ENCODE results near the gene ACTC1.

Gene ACTC1

GRCh38 chr15:34768530-34768929 is 26.8 kb downstream of the ACTC1 start:
- no peak for DNase-seq (ENCODE audit: low read depth, low spot score)
- no peak overlapping the region for H3K27ac ChIP-seq

DNA sequence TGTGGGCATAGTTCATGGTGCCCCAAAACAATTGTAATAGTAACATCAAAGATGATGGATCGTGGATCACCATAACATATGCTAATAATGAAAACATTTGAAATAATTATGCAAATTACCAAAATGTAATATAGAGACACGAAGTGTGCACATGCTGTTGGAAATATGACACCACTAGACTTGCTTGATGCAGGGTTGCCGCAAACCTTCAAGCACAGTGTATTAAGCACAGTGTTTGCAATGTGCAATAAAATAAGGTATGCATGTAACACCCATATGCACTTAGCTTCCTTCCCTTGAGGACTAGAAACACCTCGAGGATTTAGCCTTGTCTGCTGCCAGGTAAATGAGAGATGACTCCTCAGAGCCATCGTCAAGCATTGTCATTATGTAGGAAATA is 29.6 kb downstream of the ACTC1 start:
- DNase-seq (ENCODE audit: low read depth, low spot score): no peak
- H3K27ac ChIP-seq: no peak overlapping the region

DNA sequence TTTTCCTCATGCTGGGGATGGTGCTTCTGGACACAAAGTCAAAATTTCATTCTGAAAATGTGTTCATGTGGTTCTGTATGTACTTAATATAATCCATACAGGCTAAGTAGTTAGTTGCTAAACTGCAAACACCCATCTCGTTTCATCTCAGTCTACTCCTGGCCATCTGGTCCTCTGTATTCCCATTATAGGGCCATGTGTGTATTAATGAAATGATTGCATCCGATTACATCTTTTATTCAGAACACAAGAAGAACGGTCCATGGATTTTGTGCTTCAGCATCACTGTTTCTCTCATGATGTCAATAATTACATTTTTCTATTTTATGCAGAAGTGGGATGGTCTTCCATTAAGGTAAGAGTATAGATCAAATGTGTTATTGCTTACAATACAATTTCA is 34.4 kb downstream of the ACTC1 start:
- no peak for DNase-seq (ENCODE audit: low read depth, low spot score)
- no peak overlapping the region for H3K27ac ChIP-seq

DNA sequence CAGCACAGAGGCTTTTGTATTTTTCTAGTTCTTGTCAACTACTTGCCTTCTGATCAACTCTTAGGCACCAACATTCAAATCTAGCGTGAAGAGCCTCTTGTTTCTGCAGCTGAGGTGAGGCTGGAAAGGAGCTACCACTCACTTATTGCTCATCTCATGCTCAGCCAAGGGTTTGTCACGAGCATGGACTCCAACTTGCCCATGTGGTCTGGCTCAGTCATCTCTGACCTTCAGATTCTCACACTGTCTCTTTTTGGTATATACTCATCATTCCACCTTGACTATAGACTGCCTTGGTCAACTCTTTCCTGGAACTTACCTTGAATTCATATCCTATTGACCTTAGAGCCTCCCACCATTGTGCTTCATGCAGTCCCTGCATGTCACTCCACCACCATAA is 35.4 kb downstream of the ACTC1 start:
- H3K27ac ChIP-seq: no peak overlapping the region
- DNase-seq (ENCODE audit: low read depth, low spot score): no peak

DNA sequence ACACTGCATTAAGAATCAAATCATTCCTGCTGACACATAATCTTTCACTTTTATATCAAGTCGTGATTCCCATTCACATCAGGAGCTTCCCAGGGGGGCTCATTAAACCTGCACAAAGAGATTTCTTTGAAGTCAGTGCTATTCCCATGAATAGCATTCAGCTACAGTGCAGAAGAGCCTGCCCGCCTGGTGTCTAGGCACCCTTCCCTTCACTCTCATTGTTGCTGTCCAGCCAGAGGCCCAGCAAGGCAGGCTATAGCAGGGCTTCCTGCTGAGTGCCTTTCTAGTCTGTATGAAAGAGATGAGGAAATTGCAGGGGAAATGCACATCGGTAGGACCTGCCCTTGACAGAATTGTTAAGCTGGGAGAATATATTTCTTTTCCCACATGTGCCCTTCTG is 36.0 kb downstream of the ACTC1 start:
- no peak overlapping the region for H3K27ac ChIP-seq
- no peak for DNase-seq (ENCODE audit: low read depth, low spot score)

GRCh38 chr15:34757262-34757661 is 38.1 kb downstream of the ACTC1 start:
- DNase-seq (ENCODE audit: low read depth, low spot score): no peak
- no peak overlapping the region for H3K27ac ChIP-seq

DNA sequence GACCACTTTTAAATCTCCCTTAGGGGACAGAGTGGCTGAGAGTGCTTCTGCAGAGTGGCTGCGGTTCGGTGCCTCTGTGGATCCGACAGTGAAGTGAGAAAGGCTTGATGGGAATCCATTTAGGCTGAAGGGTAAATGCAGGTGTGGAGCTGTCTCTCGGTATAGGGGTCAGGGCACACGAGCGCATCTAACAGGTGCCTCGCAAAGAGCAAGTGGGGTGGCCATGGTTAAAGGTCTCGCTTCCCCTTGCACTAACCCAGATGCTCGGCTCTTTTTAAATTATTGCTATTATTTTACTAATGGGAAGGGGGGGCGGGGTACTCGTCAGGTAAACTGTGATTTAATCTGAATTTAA is 40.0 kb downstream of the ACTC1 start:
- DNase-seq (ENCODE audit: low read depth, low spot score): no peak
- H3K27ac ChIP-seq: no peak overlapping the region

DNA sequence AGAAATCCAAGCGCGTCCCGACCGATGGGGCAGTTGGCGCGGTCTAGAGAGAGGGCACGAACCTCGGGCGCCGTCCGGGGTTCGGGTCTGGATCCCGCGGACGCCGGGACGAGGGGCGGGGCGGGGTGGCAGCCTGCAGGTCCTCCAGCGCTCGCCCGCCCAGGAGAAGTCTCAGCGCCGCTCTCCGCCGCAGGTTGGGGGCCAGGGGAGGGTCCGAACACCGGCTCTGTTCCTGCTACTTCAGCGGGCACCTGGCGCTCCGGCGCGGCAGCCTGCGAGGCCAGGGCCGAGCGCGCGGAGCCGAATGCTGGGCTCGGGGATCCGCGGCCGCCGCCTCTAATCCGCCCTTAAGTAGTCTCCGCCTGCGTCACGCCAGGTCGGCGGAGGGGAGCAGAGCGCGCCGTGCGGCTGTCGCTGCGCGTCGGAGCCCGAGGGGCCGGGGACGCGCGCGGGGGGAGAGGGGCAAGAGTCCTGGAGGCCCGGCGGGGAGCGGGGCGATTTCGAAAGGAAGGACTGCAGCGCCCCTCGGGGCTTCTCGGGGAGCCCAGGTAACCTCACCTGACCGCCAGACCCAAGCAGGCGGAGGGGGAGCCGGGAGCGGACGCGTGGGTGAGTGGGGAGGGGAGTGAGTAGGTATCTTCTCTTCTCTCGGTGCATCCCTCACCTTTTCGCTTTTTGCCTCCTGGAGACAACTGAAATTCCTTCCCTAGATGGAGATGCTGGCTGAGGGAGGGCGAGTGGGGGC is 40.5 kb downstream of the ACTC1 start, which contains the start of gene GJD2:
Gene GJD2 (minus strand): TSS at position 325 of the 745 bp plus-strand sequence. CDS start 510 bp downstream, outside the sequence.
- DNase-seq (ENCODE audit: low read depth, low spot score): no peak
- H3K27ac ChIP-seq: no peak within 1 kb of the TSS

DNA sequence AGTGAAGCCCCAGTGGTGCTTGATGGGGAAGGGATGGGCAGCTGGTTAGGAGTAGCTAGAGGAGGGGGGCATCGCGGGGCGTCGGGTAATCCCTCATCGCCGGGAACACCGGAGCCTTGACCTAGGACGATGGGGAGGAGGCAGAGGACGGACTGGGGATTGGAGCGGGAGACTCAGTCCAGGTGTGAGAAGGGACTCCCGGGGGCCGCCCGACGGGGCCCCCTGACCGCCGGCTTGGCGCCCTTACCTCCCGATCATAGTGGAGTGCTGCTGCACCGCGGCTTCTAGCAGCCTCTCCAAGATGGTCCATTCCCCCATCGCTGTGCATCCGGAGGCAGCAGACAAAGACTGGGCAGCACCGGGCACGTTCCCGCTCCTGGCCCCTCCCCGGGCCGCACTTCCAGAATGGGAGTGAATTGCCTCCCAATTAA is 41.2 kb downstream of the ACTC1 start:
- H3K27ac ChIP-seq: no peak overlapping the region
- DNase-seq (ENCODE audit: low read depth, low spot score): no peak

GRCh38 chr15:34753236-34753894 is 42.0 kb downstream of the ACTC1 start:
- no peak overlapping the region for H3K27ac ChIP-seq
- DNase-seq (ENCODE audit: low read depth, low spot score): no peak

DNA sequence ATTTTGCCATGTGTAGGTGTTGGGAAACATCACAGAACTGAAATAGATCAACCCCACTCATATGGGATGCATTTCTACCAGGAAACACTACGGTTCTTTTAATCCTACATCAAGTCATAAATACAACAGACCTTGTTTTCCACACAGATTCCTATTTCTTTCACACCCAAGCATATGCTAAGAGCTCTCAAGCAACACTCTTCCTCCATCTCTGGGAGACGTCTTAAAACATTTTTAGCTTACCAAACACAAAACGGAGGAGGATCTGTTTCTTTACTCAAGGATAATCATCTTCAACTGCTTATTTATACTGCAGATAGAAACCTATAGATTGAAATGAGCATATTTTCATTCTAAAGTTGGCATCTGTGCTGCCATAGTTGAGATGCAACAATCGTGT is 45.7 kb downstream of the ACTC1 start:
- no peak overlapping the region for H3K27ac ChIP-seq
- DNase-seq (ENCODE audit: low read depth, low spot score): no peak

Measured in epithelial cell of prostate (primary cell).